Neural cell (in vitro differentiated cells): Measurements from ENCODE around the gene PLCB1. TPM values are rescaled to one million over a fixed set of nuclear protein-coding genes. Genes with fewer than 3 reads are reported as not detected.

ENCODE experiments used
- H2AFZ ChIP-seq: fragments of 200-600, 300-800 bp; sonication (generic), shearing (Covaris generic); 2 replicates; pipeline ENCODE4 v1.6.0; 2014; ENCODE audit warnings: low read depth, mild to moderate bottlenecking, antibody characterized with exemption, low read length, moderate library complexity
- H3F3A ChIP-seq: fragments of 200-600 bp; shearing (Covaris generic); 2 replicates; pipeline ENCODE4 v1.6.1; 2016; ENCODE audit warnings: mild to moderate bottlenecking, moderate library complexity, mixed read lengths, antibody characterized with exemption, low read length; ENCODE audit not compliant: insufficient read depth, poor library complexity, severe bottlenecking
- H3K27ac ChIP-seq: fragments of 200-600, 300-800 bp; sonication (generic), shearing (Covaris generic); 2 replicates; pipeline ENCODE4 v1.5.1; 2014; ENCODE audit warnings: mild to moderate bottlenecking, low read length, moderate library complexity
- H3K27me3 ChIP-seq: fragments of 300-800, 200-600 bp; sonication (generic), shearing (Covaris generic); 2 replicates; pipeline ENCODE4 v1.6.0; 2014; ENCODE audit warnings: mild to moderate bottlenecking, low read depth, low read length, moderate library complexity; ENCODE audit not compliant: insufficient read depth
- H3K36me3 ChIP-seq: fragments of 300-800, 200-600 bp; sonication (generic), shearing (Covaris generic); 2 replicates; pipeline ENCODE4 v1.5.1; 2014; ENCODE audit warnings: mild to moderate bottlenecking, antibody characterized with exemption, low read length, moderate library complexity; ENCODE audit not compliant: insufficient read depth
- H3K4me2 ChIP-seq: fragments of 300-800, 200-600 bp; sonication (generic), shearing (Covaris generic); 2 replicates; pipeline ENCODE4 v1.6.0; 2014; ENCODE audit warnings: mild to moderate bottlenecking, low read length
- H3K4me3 ChIP-seq: fragments of 300-800, 200-600 bp; sonication (generic), shearing (Covaris generic); 2 replicates; pipeline ENCODE4 v1.5.1; 2014; ENCODE audit warnings: mild to moderate bottlenecking, low read length, moderate library complexity
- H3K79me2 ChIP-seq: fragments of 200-600 bp; shearing (Covaris generic); replicated peaks from 2 replicates; pipeline ENCODE4 v1.6.0; 2014; ENCODE audit warnings: mild to moderate bottlenecking, low read length, moderate library complexity; ENCODE audit not compliant: insufficient read depth
- H3K9ac ChIP-seq: fragments of 300-800, 200-600 bp; sonication (generic), shearing (Covaris generic); 2 replicates; pipeline ENCODE4 v1.6.1; 2016; ENCODE audit warnings: mild to moderate bottlenecking, low read length, mixed read lengths
- H3K9me2 ChIP-seq: fragments of 200-600 bp; shearing (Covaris generic); 2 replicates; pipeline ENCODE4 v1.6.1; 2016; ENCODE audit warnings: mild to moderate bottlenecking, low read length, mixed read lengths; ENCODE audit not compliant: insufficient read depth
- H3K9me3 ChIP-seq: fragments of 200-600, 300-800 bp; sonication (generic), shearing (Covaris generic); 2 replicates; pipeline ENCODE4 v1.6.1; 2016; ENCODE audit warnings: mild to moderate bottlenecking, mixed run types, low read length, moderate library complexity, mixed read lengths
- H4K20me1 ChIP-seq: fragments of 200-600 bp; shearing (Covaris generic); 2 replicates; pipeline ENCODE4 v1.6.1; 2016; ENCODE audit warnings: mild to moderate bottlenecking, mixed run types; ENCODE audit not compliant: insufficient read depth
- CTCF ChIP-seq: fragments of 450-650 bp; IDR thresholded peaks from 2 replicates; pipeline ENCODE4 v1.5.1; 2014; ENCODE audit warnings: antibody characterized with exemption, mild to moderate bottlenecking, moderate library complexity; ENCODE audit not compliant: poor library complexity, severe bottlenecking
- EP300 ChIP-seq: fragments of 450-650 bp; conservative IDR thresholded peaks from 2 replicates; pipeline ENCODE4 v1.6.1; 2014; ENCODE audit warnings: antibody characterized with exemption, mild to moderate bottlenecking, moderate library complexity; ENCODE audit not compliant: poor library complexity, severe bottlenecking
- EZH2 ChIP-seq: fragments of 200-600, 300-800 bp; shearing (Covaris generic), sonication (generic); IDR thresholded peaks from 2 replicates; pipeline ENCODE4 v1.6.1; 2014; ENCODE audit warnings: antibody characterized with exemption, low read length, borderline replicate concordance, mild to moderate bottlenecking; ENCODE audit not compliant: insufficient read depth, poor library complexity, severe bottlenecking
- MXI1 ChIP-seq: fragments of 450-650 bp; conservative IDR thresholded peaks from 2 replicates; pipeline ENCODE4 v1.6.1; 2014; ENCODE audit warnings: antibody characterized with exemption, mild to moderate bottlenecking; ENCODE audit not compliant: poor library complexity, severe bottlenecking
- POLR2AphosphoS5 ChIP-seq: IDR thresholded peaks from 2 replicates; pipeline ENCODE4 v1.6.1; 2012
- RAD21 ChIP-seq: fragments of 450-650 bp; conservative IDR thresholded peaks from 2 replicates; pipeline ENCODE4 v1.6.1; 2014; ENCODE audit warnings: antibody characterized with exemption, mild to moderate bottlenecking, moderate library complexity
- REST ChIP-seq: IDR thresholded peaks from 2 replicates; pipeline ENCODE4 v1.6.1; 2012; ENCODE audit warnings: borderline replicate concordance
- SMC3 ChIP-seq: fragments of 450-650 bp; conservative IDR thresholded peaks from 2 replicates; pipeline ENCODE4 v1.6.1; 2014; ENCODE audit warnings: antibody characterized with exemption, mild to moderate bottlenecking, moderate library complexity; ENCODE audit not compliant: poor library complexity
- TAF1 ChIP-seq: IDR thresholded peaks from 2 replicates; pipeline ENCODE4 v1.6.1; 2012; ENCODE audit warnings: low read depth
- polyA plus RNA-seq: library from polyadenylated mRNA; depleted of rRNA; stranded (reverse); fragments of >200 nt; gene quantifications from 2 replicates; pipeline ENCODE4 v1.2.3, GENCODE V29; 2014

PLCB1 gene
- polyA plus RNA-seq, 1 donor from 2014 or later, result 11.4 TPM

- H4K20me1 ChIP-seq, result no peaks in the 10 kb centered on the region
- H3K27ac ChIP-seq, result no peak overlapping the region
- no peaks in the 10 kb centered on the region for H3K27me3 ChIP-seq
- no peak overlapping the region for H3K4me2 ChIP-seq
- no peak overlapping the region for H3K4me3 ChIP-seq
- no peaks in the 10 kb centered on the region for H3K9me2 ChIP-seq
- H3F3A ChIP-seq, result no peaks in the 10 kb centered on the region
- H3K9me3 ChIP-seq, result peaks cover 4% of the 10 kb centered on the region
- no peaks in the 10 kb centered on the region for H3K79me2 ChIP-seq
- H3K36me3 ChIP-seq, result no peaks in the 10 kb centered on the region
- no peak for TF ChIP-seq POLR2AphosphoS5
- no peak for TF ChIP-seq CTCF
- TF ChIP-seq MXI1, result no peak
- TF ChIP-seq SMC3, result no peak
- no peak for TF ChIP-seq EZH2
- no peak for TF ChIP-seq REST
- TF ChIP-seq EP300, result no peak
- no peak for TF ChIP-seq TAF1
- TF ChIP-seq RAD21, result no peak
- H2AFZ ChIP-seq, result no peak overlapping the region
- H3K9ac ChIP-seq, result no peak overlapping the region
These were observed 30.5 kb downstream of the PLCB1 start for GRCh38 chr20:8162610-8163009.

DNA sequence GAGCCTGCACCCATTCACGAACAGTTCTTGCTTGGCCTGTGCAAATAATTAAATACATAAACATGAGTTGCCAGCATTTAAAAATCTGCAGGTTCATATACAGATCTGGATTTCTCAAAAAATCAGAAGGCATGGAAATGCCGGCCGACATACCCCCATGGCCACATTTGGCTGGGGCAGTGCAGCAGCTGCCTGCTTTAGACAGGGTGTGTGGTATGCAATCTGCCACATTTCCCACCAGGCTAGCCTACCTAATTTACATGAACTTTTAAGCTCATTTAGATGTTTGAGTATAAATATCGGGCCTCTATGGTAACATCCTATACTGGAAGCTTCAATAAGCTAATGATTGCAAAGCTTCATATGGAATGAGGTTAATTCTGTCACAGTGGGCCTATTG, 31.5 kb downstream of the PLCB1 start:
- Histone ChIP-seq H4K20me1 (no peaks in the 10 kb centered on the region), H3K27me3 (no peaks in the 10 kb centered on the region), H3K9me2 (no peaks in the 10 kb centered on the region), H3K9ac (no peak overlapping the region), H3K79me2 (no peaks in the 10 kb centered on the region), H3K4me3 (no peak overlapping the region), H3F3A (no peaks in the 10 kb centered on the region), H3K27ac (no peak overlapping the region), H3K36me3 (no peaks in the 10 kb centered on the region), H2AFZ (no peak overlapping the region), H3K9me3 (peaks cover 4% of the 10 kb centered on the region), H3K4me2 (no peak overlapping the region)
- TF ChIP-seq EP300, result no peak
- TF ChIP-seq SMC3, result no peak
- TF ChIP-seq EZH2, result no peak
- no peak for TF ChIP-seq RAD21
- TF ChIP-seq MXI1, result no peak

GRCh38 chr20:8166730-8167129, 34.7 kb downstream of the PLCB1 start:
- Histone ChIP-seq H3K36me3 (no peaks in the 10 kb centered on the region), H3K4me3 (no peak overlapping the region), H3K79me2 (no peaks in the 10 kb centered on the region), H3K27me3 (no peaks in the 10 kb centered on the region), H3K9ac (no peak overlapping the region), H3K4me2 (no peak overlapping the region), H4K20me1 (no peaks in the 10 kb centered on the region), H3K27ac (no peak overlapping the region), H3K9me3 (no peaks in the 10 kb centered on the region), H3F3A (no peaks in the 10 kb centered on the region), H2AFZ (no peak overlapping the region), H3K9me2 (no peaks in the 10 kb centered on the region)
- no peak for TF ChIP-seq TAF1
- no peak for TF ChIP-seq EZH2
- TF ChIP-seq RAD21, result no peak
- TF ChIP-seq REST, result no peak
- TF ChIP-seq SMC3, result no peak
- TF ChIP-seq CTCF, result no peak
- no peak for TF ChIP-seq MXI1
- no peak for TF ChIP-seq EP300
- TF ChIP-seq POLR2AphosphoS5, result no peak
